ENCODE measurements around the gene AK1. TPM values are rescaled to one million over a fixed set of nuclear protein-coding genes. Genes with fewer than 3 reads are reported as not detected.

AK1 gene
- total RNA-seq, 1 experiment from 2014 or later: 39.2 TPM

GRCh38 chr9:127878652-127879390 lies 1.3 kb upstream of the AK1 start:
- H3K4me3 Mint-ChIP-seq (ENCODE audit: unreplicated experiment): peak overlapping the region; percentile 79
- no TSS peak for BruUV-seq (replicated peaks)
- no peak for DNase-seq
- H3K9me3 Mint-ChIP-seq (ENCODE audit: unreplicated experiment): no peaks in the 10 kb centered on the region
- Histone ChIP-seq H3K4me1 (peaks cover 10% of the 10 kb centered on the region; the same call in 1 of the 2 replicates), H3K9me3 (no peaks in the 10 kb centered on the region), H3K36me3 (ENCODE audit: control insufficient read depth, insufficient read depth, low read length) (no peaks in the 10 kb centered on the region), H3K4me3 (ENCODE audit: low read depth, low read length) (no peak overlapping the region), H3K27me3 (replicated peaks; ENCODE audit: control insufficient read depth, insufficient read depth, low read length) (no peaks in the 10 kb centered on the region)
- ChIA-PET CTCF (no interaction called here), POLR2A (no interaction called here)
- no peak for TF ChIP-seq CTCF (IDR thresholded peaks at IDR 0.05; ENCODE audit: insufficient read depth in 1 of 2, low read depth in 1 of 2, low read length in 1 of 2, severe bottlenecking in 1 of 2, unreplicated experiment in 1 of 2)
- H3K4me1 Mint-ChIP-seq (ENCODE audit: low read depth, unreplicated experiment): peaks cover 4% of the 10 kb centered on the region
- peak overlapping the region; percentile 43 for H3K27ac Mint-ChIP-seq (ENCODE audit: unreplicated experiment)
- H3K27me3 Mint-ChIP-seq (ENCODE audit: insufficient read depth, unreplicated experiment): no peaks in the 10 kb centered on the region
- peaks cover 14% of the 10 kb centered on the region for H3K36me3 Mint-ChIP-seq (ENCODE audit: insufficient read depth, unreplicated experiment)
- intact Hi-C loops (cut with micrococcal nuclease; ENCODE audit: unreplicated experiment): no loop called here

- H3K27me3 Mint-ChIP-seq (ENCODE audit: insufficient read depth, unreplicated experiment): no peaks in the 10 kb centered on the region
- TF ChIP-seq CTCF (IDR thresholded peaks at IDR 0.05; ENCODE audit: insufficient read depth in 1 of 2, low read depth in 1 of 2, low read length in 1 of 2, severe bottlenecking in 1 of 2, unreplicated experiment in 1 of 2): no peak
- H3K4me3 Mint-ChIP-seq (ENCODE audit: unreplicated experiment): peak overlapping the region; percentile 79
- peaks cover 4% of the 10 kb centered on the region for H3K4me1 Mint-ChIP-seq (ENCODE audit: low read depth, unreplicated experiment)
- Histone ChIP-seq H3K9me3 (no peaks in the 10 kb centered on the region), H3K4me3 (ENCODE audit: low read depth, low read length) (peak overlapping the region; percentile 56), H3K36me3 (ENCODE audit: control insufficient read depth, insufficient read depth, low read length) (no peaks in the 10 kb centered on the region), H3K4me1 (peaks cover 10% of the 10 kb centered on the region; the same call in 1 of the 2 replicates), H3K27me3 (replicated peaks; ENCODE audit: control insufficient read depth, insufficient read depth, low read length) (no peaks in the 10 kb centered on the region)
- intact Hi-C loops (cut with micrococcal nuclease; ENCODE audit: unreplicated experiment): no loop called here
- H3K27ac Mint-ChIP-seq (ENCODE audit: unreplicated experiment): peak overlapping the region; percentile 43
- peaks cover 13% of the 10 kb centered on the region for H3K36me3 Mint-ChIP-seq (ENCODE audit: insufficient read depth, unreplicated experiment)
- no peak for DNase-seq
- CTCF ChIA-PET: no interaction called here
- no peaks in the 10 kb centered on the region for H3K9me3 Mint-ChIP-seq (ENCODE audit: unreplicated experiment)
- POLR2A ChIA-PET: no interaction called here
- BruUV-seq (replicated peaks): no TSS peak
Measured at GRCh38 chr9:127878001-127878651, 651 bp upstream of the AK1 start.

- H3K27ac Mint-ChIP-seq (ENCODE audit: unreplicated experiment): no peak overlapping the region
- no peaks in the 10 kb centered on the region for H3K27me3 Mint-ChIP-seq (ENCODE audit: insufficient read depth, unreplicated experiment)
- Histone ChIP-seq H3K9me3 (no peaks in the 10 kb centered on the region), H3K27me3 (replicated peaks; ENCODE audit: control insufficient read depth, insufficient read depth, low read length) (no peaks in the 10 kb centered on the region), H3K4me3 (ENCODE audit: low read depth, low read length) (peak overlapping the region; percentile 56), H3K4me1 (peaks cover 10% of the 10 kb centered on the region; the same call in 1 of the 2 replicates), H3K36me3 (ENCODE audit: control insufficient read depth, insufficient read depth, low read length) (no peaks in the 10 kb centered on the region)
- intact Hi-C loops (cut with micrococcal nuclease; ENCODE audit: unreplicated experiment): no loop called here
- peak overlapping the region; percentile 79 for H3K4me3 Mint-ChIP-seq (ENCODE audit: unreplicated experiment)
- no peak for TF ChIP-seq CTCF (IDR thresholded peaks at IDR 0.05; ENCODE audit: insufficient read depth in 1 of 2, low read depth in 1 of 2, low read length in 1 of 2, severe bottlenecking in 1 of 2, unreplicated experiment in 1 of 2)
- H3K4me1 Mint-ChIP-seq (ENCODE audit: low read depth, unreplicated experiment): peaks cover 4% of the 10 kb centered on the region
- CTCF ChIA-PET: no interaction called here
- peaks cover 7% of the 10 kb centered on the region for H3K36me3 Mint-ChIP-seq (ENCODE audit: insufficient read depth, unreplicated experiment)
- no peak for DNase-seq
- H3K9me3 Mint-ChIP-seq (ENCODE audit: unreplicated experiment): no peaks in the 10 kb centered on the region
- BruUV-seq (replicated peaks): TSS peak; percentile 70
- POLR2A ChIA-PET: no interaction called here
Measured at GRCh38 chr9:127876764-127877562, 512 bp downstream of the AK1 start.
